DMS114 treated with DMSO at 0.1 percent for 48 hours (cell line): ENCODE data around the gene MAGI2.
"Not testable (repeated sequence)": the region's sequence is repeated elsewhere in the genome, so short reads cannot be mapped to it uniquely, and the experiment has no call there.

Experiments
- DNase-seq: peaks from one replicate; lab custom pipeline; 2025; ENCODE audit not compliant: unreplicated experiment; lab: John Stamatoyannopoulos, UW

The MAGI2 gene

DNA sequence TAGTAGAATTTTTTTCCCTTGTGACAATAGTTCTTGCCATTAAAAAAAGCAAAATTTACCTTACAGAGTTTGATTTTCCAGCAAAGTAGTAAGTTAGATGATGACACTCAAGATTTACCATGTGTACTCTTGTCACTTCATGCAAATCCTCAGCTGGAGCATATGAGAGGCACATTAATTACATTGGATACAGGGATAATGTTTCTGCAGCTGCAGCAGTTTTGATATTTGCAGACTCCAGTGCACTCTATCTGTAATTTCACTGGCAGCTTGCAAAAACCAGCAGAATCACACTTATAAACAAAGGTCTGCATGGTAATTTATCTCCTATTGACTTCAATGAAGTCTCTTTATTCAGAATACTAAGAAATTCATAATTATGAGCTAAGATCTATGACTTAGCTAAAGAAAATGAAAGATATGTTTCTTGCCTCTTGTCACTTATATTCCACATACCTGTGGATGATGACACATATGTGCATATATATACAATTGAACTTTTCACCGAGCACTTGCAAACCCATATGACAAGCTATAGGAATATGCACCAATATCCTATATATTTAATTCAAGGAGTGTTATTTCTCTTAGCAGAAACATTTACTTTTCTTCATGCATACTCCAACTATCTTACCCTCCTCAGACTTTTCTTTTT, 1124.3 kb downstream of the MAGI2 start:
- DNase-seq: no peak

DNA sequence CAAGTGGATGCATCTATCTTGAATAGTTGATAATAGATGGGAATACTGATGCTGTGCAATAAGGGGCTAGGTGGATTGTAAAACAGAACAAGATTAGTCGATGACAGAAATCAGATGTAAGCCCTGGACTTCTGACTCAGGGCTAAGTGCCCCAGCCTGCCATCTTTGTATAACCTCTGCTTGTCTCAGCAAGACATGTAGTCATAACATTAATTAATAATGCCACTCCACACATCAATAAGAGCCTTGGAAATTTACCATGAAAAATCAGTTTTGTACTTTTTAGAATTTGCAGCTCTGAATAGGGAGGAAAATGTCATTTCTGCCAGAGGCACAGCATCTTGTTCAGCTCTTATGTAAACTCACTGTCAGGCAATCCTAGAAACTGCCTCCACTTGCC, 1125.7 kb downstream of the MAGI2 start:
- DNase-seq: no peak

DNA sequence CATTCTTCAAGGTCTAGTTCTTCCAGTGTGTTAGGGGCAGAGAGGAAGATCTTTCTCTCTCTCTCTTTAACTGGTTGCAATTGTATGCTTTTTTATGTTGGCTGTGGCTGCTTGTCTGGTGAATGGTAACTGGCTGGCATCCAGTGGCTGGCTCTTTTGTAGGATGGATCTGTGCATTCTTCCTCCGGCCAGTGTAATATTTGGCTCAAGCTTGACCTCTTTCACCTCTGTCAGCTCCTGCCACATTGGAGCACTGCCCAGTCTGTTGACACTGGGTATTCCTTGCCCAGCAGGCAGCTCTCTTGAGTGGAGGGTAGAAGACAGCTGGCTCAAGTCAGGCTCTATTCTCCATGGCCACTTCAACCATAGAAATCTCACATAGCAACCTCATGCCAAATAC, 1126.6 kb downstream of the MAGI2 start:
- DNase-seq: no peak

DNA sequence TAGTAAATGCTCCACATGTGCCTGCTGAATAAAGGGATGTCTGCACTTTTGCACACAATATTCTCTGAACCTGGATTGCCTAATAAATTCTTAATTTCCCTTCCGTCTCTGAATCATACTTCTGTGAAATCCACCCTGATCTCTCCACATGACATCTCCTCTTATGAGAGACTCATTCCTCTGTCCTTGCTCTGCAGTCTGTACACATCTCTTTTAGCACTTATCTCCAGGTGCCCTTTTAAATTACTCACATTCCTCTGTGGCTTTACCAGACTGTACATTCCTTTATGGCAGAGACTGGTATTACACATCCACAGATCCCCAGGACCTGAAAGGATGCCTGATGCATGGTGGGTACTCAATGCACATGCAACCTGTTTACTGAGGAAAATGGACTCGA, 1127.3 kb downstream of the MAGI2 start:
- no peak for DNase-seq

DNA sequence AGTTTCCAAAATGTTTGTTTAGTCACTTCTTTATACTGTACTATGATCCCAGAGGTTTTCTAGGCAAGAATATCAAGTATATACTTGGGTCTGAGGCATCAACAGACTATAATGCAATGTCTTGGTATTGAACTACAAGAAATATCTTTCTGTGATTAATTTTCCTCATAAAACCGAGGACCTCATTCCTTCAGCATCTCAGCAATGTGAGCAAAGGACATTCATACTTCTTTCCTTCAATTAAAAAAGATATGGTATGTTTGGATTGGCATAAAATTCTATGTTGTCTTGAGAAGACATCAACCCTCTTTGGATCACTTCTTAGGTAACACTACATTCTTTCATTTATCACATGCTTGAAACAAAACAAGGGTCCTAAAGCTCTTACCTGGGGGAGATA, 1130.3 kb downstream of the MAGI2 start:
- no peak for DNase-seq

DNA sequence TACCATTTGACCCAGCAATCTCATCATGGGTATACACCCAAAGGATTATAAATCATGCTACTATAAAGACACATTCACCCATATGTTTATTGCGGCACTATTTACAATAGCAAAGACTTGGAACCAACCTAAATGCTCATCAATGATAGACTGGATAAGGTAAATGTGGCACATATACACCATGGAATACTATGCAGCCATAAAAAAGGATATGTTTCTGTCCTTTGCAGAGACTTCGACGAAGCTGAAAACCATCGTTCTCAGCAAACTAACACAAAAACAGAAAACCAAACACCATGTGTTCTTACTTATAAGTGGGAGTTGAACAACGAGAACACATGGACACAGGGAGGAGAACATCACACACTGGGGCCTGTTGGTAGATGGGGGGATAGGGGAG, 1131.2 kb downstream of the MAGI2 start:
- not testable (repeated sequence) for DNase-seq

DNA sequence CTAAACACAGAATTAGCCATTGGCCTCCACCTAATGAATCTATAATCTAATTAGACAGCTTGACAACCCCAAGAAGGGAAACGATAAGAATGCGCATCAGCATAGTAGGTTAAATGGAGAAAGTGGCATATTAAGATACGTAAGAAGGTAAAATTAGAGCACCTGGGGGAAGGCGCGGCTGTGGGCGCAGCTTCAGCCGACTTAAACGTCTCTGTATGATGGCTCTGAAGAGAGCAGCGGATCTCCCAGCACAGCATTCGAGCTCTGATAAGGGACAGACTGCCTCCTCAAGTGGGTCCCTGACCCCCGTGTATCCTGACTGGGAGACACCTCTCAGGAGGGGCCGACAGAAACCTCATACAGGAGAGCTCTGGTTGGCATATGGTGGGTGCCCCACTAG, 1136.1 kb downstream of the MAGI2 start:
- no peak for DNase-seq

DNA sequence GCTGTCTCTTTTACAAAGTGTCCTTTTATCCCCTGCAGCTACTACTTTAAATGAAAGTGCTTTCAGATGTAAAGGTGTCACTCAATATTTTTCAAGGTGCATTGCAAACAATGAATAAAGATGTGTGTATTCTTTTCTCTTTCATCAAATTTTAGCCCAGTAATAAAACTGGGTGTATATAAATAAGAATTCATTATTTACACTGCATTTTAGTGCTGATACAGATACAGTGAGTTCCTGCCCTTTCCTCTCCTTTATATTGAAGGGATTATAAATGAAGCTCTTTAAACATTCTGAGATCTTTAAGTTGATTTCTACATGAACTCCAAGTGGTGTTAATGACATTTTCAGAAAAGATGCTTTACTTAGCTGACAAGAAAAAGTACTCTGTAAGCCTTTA, 1137.4 kb downstream of the MAGI2 start:
- DNase-seq: no peak

DNA sequence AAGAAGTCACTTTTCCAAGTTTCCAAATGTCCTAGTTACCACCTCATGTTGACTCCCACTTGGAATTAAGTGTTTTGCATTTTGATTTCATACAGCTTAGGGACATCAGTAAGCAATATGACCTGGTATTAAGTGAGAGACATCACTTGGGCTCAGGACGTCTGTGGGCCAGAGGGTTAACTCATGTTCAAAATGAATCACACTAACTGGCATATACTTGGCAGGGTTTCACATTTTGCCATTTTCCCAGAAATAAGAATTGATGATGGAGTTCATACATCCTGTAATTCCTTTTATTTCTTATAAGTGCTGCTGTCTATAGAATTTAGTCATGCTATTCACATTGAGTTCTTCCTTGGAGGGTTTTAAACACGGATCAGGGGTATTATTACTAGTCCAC, 1138.3 kb downstream of the MAGI2 start:
- no peak for DNase-seq

DNA sequence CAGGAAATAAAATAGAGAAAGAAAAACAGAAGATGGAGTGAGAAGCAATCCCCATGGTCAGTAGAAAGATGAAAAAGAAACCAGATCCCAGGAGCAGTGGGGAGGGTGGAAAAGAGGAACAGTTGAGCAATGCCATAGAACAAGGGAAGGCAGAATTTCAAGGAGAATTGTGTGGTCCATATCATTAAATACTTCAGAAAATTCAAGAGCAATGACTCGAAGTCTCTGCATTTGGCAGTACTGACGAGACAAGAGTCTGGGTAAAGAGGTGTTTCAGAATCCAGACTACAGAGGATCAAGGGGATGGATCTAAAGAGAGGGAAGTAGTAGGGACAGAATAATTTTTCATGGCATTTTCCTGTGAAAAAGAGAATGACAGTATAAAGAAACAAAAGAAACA, 1142.3 kb downstream of the MAGI2 start:
- no peak for DNase-seq

DNA sequence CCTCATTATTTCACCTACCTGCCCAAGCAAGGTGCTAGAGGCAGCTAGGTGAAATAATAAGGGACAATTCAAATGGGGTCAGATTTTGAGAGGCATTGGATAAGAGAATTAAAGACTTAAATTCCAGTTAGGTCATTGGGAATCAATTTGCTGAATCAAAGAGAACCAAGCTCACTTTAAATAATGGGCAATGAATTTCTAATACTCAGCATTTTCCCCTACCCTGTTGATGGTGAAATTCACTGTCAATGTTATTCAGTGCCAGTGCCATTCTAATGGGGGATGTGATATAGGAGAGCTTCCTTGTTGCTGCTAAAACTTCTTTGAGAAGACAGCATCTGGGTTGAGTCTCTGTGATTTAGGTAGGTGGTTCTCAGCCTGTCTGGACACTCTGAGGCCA, 1145.6 kb downstream of the MAGI2 start:
- DNase-seq: no peak

DNA sequence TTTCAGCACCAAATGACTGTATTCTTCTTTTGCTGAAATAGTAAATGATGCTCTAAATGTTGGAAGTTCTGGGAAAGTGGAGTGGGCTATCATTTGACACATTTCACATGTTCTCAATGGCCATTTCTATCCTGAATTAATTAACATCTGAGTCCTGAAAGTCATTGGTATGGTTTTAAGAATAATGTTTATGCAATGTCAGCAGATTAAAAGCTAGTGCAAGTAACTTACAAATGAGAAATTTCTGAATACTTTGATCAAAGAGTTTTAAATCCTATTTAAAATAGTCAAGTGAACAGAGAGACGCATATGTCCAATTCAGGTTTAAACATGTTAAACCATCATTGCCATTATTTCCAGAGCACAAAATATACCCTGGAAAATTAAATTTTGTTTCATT, 1146.8 kb downstream of the MAGI2 start:
- no peak for DNase-seq

DNA sequence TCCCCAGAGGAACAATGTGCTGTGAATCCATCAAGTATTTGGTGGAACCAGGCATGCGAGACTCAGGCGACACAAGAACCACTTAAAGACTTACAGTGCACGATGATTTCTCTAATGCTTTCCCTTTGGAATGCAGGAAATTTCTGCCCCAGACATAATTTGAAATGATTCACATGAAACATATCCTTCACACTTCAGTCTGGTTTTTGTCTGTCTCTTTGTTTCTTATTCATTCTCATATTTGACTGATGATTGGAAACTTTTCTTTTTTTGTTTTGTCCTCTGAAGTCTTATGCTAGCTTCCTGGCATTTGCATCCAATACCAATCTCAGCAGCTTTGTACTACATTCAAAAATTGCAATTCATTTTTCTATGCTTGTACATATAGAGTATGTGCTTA, 1152.1 kb downstream of the MAGI2 start:
- DNase-seq: no peak

DNA sequence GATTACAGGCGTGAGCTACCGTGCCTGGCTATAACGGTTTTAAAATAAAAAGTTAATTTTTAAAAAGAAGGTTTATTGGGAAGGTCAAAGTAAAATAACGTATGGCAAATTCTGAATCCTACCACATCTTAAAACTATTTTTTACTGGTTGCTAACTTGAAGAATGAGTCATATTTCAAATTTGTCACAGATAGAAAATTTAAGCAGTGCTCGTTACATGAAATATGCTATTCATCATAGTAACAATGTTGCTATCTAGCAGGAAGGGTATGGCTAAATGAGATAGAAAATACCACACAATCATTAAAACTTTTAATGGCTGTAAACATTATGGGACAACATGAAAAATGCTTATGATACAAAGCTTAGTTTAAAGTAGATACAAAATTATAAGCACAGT, 1154.4 kb downstream of the MAGI2 start:
- DNase-seq: no peak

DNA sequence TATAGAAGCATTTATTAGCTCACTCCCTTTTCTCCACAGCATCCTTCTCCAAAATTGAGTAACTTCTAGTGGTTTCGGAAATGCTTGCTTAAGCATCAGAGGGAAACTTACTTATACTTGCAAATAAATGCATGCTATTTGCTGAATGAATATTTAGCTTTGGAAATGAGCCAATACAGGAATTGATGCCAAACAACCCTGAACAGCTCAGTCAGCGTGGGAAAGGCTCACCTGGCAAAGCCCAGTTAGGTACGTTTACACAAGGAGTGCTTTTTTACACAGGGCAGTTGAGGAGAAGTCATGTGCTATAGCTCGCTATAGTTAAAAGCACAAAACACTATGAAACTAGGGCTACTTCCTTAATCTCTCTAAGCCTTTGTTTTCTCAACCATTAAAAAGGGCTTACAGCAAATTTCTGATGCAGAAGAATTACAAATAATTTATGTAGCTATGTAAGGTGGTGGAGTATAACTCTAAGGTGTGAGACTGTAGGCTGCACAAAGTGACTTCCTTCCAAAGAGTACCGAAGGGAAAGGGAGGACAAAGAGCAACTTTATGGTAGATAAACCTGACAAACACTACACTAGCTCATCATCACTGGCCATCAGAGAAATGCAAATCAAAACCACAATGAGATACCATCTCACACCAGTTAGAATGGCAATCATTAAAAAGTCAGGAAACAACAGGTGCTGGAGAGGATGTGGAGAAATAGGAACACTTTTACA, 1156.7 kb downstream of the MAGI2 start:
- no peak for DNase-seq

DNA sequence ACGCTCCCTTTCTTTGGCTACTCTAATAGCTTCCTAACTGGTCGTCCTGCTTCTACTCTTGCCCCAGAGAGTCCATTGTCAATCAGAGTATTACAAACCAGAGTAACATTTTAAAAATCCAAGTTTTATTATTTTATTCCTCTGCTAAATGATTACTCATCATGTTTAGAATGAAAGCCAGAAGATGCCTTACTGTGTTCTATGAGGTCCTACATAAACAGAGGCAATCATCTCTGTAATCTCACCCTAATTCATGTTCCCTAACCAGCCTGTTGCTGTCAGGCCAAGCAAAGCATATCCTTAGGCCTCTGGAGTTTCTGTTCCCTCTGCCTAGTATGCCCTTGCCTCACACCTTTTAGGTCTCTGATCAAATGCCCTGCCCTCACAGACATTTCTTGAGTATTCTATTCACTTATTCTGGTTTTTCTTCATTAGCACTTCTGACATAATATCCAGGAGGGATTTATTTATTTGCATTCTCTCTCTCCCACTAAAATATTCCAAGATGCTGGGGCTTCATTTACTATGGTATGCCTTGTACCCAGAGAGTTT, 1157.3 kb downstream of the MAGI2 start:
- no peak for DNase-seq

DNA sequence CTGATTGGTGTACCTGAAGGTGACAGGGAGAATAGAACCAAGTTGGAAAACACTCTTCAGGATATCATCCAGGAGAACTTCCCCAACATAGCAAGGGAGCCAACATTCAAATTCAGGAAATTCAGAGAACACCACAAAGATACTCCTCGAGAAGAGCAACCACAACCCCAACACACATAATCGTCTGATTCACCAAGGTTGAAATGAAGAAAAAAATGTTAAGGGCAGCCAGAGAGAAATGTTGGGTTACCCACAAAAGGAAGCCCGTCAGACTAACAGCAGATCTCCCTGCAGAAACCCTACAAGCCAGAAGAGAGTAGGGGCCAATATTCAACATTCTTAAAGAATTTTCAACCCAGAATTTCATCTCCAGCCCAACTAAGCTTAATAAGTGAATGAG, 1164.0 kb downstream of the MAGI2 start:
- not testable (repeated sequence) for DNase-seq

DNA sequence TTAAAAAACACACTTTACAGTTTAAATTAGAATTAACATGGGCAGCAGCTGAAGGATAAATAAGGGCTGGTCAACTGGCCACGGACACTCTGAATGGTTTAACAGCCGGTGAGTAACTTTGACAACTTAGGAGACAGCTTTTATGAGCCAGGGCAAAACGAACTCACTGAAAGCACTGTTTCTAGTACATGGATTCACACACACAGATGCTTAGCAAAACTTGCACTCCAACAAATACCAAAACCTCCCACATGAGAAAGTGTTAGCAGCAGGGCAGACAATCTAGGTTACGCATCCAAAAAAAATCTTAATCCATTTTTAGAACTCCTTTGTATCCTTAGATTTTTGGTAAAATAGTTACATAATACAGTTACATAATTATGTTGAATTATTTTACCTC, 1168.5 kb downstream of the MAGI2 start:
- no peak for DNase-seq

DNA sequence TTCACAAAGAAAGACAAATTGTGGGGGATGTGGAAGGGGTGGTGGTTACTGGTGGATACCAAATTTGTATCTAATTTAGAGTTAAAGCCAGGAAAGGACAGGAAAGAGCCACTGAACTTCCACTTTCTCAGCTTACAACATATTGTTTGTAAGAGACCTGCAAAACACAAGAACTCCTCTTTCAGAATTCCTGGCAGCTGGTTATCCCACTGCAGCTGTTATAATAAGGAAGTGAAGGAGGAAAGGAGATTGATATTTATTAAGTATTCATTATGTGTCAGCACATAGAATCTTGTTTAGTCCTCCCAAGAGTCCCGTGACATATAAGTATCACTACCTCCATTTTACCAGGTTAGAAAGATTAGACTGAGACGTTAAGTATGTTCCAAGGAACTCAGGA, 1173.2 kb downstream of the MAGI2 start:
- no peak for DNase-seq

DNA sequence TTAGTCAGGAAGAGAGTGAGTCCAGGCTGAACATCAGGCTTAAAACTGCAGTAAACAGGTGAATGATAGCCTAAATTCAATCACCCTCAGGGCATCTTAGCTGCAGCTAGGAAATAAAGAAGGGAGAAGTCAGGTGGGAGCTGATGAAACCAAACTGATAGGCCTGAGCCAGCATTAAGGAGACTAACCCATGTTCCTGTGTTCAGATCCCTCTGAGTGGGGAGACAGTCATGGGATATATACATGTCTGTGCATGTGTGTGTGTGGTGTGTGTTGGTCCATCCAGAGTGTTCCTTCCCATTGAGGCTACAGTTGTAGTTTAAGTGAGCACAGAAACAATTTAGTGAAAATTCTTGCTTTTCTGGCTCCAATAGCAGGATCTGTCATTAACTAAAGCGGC, 1174.0 kb downstream of the MAGI2 start:
- DNase-seq: no peak

DNA sequence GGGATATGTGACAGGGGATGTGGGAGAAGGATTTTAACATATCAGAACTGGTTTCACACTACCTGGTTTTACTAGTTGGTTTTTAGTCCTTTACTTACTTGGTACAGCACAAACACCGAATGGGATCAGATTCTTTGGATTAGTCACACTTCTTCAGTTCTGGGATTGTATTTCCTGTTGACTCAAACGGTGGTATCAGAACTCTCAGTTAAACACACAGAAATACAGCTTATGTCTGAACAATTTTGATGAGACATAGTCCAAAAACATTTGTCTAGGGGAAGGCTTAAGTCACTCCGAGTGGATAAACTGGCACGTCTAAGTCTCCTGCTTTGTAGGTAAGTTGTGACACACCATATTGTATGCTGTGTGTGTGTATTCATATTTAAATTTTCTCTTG, 1174.4 kb downstream of the MAGI2 start:
- no peak for DNase-seq

DNA sequence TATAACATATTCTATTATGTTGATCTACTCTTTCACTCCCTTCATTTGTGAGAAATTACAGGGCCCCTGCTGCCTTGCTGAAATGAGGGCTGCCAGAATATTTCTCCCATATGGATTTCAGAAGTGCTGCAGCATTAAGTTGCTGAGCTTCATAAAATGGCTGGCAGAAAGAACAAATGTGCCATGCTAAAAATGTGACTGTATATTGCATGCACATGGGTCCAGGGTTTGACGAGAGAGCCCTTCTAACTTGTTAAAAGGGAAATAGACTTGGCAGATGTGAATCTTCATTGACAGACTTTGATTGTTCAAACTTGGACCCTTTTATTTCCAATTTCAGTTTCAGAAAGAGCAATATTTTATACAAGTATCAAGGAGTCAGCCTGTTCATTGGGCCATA, 1186.3 kb downstream of the MAGI2 start:
- no peak for DNase-seq

DNA sequence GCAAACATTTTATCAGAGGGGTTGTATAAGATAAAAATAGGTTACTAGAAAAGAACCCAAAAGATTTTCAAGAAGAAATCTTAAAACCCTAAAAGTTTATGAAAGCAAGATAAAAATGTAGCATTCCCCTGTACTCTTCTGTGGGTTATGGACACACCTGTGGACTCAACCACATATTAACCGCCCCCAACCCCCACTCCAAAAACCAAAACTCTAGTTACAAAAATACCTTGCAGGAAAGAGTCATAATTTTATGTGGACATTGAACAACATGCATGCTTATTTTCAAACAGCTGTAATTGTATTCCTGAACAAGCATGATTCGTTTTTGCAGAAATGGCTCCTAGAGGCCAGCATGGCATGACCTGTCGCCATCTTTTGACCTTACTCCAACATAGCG, 1188.0 kb downstream of the MAGI2 start:
- DNase-seq: no peak
